ENCODE data around the gene DHRS1.

Gene DHRS1

GRCh38 chr14:24269368-24269767, 30.2 kb downstream of the DHRS1 start:
- H3K27ac ChIP-seq = no peak overlapping the region
- no peak for DNase-seq (ENCODE audit: low read depth, low spot score)

- no peak for DNase-seq (ENCODE audit: low read depth, low spot score)
- no peak overlapping the region for H3K27ac ChIP-seq
These were observed 31.4 kb downstream of the DHRS1 start for GRCh38 chr14:24268225-24268624.

GRCh38 chr14:24267516-24267915, 32.1 kb downstream of the DHRS1 start:
- no peak for DNase-seq (ENCODE audit: low read depth, low spot score)
- no peak overlapping the region for H3K27ac ChIP-seq

- DNase-seq (ENCODE audit: low read depth, low spot score) = no peak
- peak overlapping the region; percentile 92 for H3K27ac ChIP-seq
These were observed 33.0 kb downstream of the DHRS1 start for GRCh38 chr14:24266344-24267244.

GRCh38 chr14:24264298-24264697, 35.3 kb downstream of the DHRS1 start:
- H3K27ac ChIP-seq = peak overlapping the region; percentile 92
- peak; percentile 70 for DNase-seq (ENCODE audit: low read depth, low spot score)

GRCh38 chr14:24263848-24264247, 35.7 kb downstream of the DHRS1 start:
- peak overlapping the region; percentile 92 for H3K27ac ChIP-seq
- no peak for DNase-seq (ENCODE audit: low read depth, low spot score)

- H3K27ac ChIP-seq = peak within 1 kb of the TSS; percentile 92
These were observed 36.5 kb downstream of the DHRS1 start, which contains the start of gene TGM1 for GRCh38 chr14:24262821-24263733. TSS of gene TGM1 (minus strand) at chr14:24263177. CDS start at chr14:24262352, 825 bp downstream.

GRCh38 chr14:24261969-24262327, 37.6 kb downstream of the DHRS1 start:
- no peak for DNase-seq (ENCODE audit: low read depth, low spot score)
- H3K27ac ChIP-seq = peak overlapping the region; percentile 92

More at GRCh38 chr14:24262821-24263733, 36.5 kb downstream of the DHRS1 start, which contains the start of gene TGM1:
- no peak for DNase-seq (ENCODE audit: low read depth, low spot score)

- DNase-seq (ENCODE audit: low read depth, low spot score) = no peak
- H3K27ac ChIP-seq = peak overlapping the region; percentile 92
These were observed 38.2 kb downstream of the DHRS1 start for GRCh38 chr14:24261256-24261968.

- peak overlapping the region; percentile 92 for H3K27ac ChIP-seq
- no peak for DNase-seq (ENCODE audit: low read depth, low spot score)
These were observed 38.8 kb downstream of the DHRS1 start for GRCh38 chr14:24260780-24261157.

GRCh38 chr14:24260026-24260779, 39.4 kb downstream of the DHRS1 start:
- H3K27ac ChIP-seq = peak overlapping the region; percentile 92
- no peak for DNase-seq (ENCODE audit: low read depth, low spot score)

GRCh38 chr14:24259282-24260025, 40.1 kb downstream of the DHRS1 start:
- peak overlapping the region; percentile 92 for H3K27ac ChIP-seq
- no peak for DNase-seq (ENCODE audit: low read depth, low spot score)

GRCh38 chr14:24258548-24259265, 40.9 kb downstream of the DHRS1 start:
- H3K27ac ChIP-seq = peak overlapping the region; percentile 92
- DNase-seq (ENCODE audit: low read depth, low spot score) = no peak

- no peak for DNase-seq (ENCODE audit: low read depth, low spot score)
- peak overlapping the region; percentile 92 for H3K27ac ChIP-seq
These were observed 41.5 kb downstream of the DHRS1 start for GRCh38 chr14:24258119-24258518.

- H3K27ac ChIP-seq = no peak overlapping the region
- no peak for DNase-seq (ENCODE audit: low read depth, low spot score)
These were observed 42.6 kb downstream of the DHRS1 start for GRCh38 chr14:24256960-24257359.

- DNase-seq (ENCODE audit: low read depth, low spot score) = no peak
- no peak overlapping the region for H3K27ac ChIP-seq
These were observed 43.5 kb downstream of the DHRS1 start for GRCh38 chr14:24255931-24256711.

- DNase-seq (ENCODE audit: low read depth, low spot score) = no peak
- no peak overlapping the region for H3K27ac ChIP-seq
These were observed 44.1 kb downstream of the DHRS1 start for GRCh38 chr14:24255438-24255837.
